Activated naive CD8-positive, alpha-beta T cell treated with anti-CD3 and anti-CD28 coated beads, Interleukin-2, amount 50 U/mL, for 16 hours (primary cell): ENCODE measurements around the gene GATD1.

ENCODE experiments used
- DNase-seq: peaks from one replicate; pipeline ENCODE4 v3.0.0-alpha.2; 2020; ENCODE audit warnings: low read depth, low spot score

Gene GATD1

GRCh38 chr11:778976-779954 is 2.0 kb upstream of the GATD1 start:
- DNase-seq, result no peak

- no peak for DNase-seq
Observed at GRCh38 chr11:776561-777287, 563 bp downstream of the GATD1 start.

- no peak for DNase-seq
Observed at GRCh38 chr11:776263-776560, 1.1 kb downstream of the GATD1 start.

GRCh38 chr11:774873-775592 is 2.3 kb downstream of the GATD1 start:
- DNase-seq, result no peak

GRCh38 chr11:773830-774229 is 3.5 kb downstream of the GATD1 start:
- DNase-seq, result no peak

DNA sequence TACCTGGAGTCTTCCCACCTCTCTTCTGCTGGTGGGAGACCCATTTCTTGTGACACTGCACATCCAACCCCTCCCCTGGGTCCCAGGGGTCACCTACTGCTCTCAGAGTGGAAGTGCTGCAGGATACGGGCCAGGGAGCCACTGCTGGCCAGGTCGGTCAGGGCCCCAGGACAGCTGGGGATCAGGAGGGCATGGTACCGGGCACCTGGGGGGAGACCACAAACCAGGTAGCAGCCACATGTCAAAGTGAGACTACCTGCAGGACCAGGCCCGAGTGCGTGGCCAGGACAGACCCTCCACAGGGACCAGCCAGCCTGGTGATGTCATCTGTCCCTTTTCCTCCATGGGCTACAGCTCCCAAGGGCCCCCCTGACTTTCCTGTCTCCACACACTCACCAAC is 3.9 kb downstream of the GATD1 start:
- no peak for DNase-seq

- no peak for DNase-seq
Observed at GRCh38 chr11:772429-773390, 4.6 kb downstream of the GATD1 start.

GRCh38 chr11:771617-772204 is 5.6 kb downstream of the GATD1 start:
- DNase-seq, result no peak

DNA sequence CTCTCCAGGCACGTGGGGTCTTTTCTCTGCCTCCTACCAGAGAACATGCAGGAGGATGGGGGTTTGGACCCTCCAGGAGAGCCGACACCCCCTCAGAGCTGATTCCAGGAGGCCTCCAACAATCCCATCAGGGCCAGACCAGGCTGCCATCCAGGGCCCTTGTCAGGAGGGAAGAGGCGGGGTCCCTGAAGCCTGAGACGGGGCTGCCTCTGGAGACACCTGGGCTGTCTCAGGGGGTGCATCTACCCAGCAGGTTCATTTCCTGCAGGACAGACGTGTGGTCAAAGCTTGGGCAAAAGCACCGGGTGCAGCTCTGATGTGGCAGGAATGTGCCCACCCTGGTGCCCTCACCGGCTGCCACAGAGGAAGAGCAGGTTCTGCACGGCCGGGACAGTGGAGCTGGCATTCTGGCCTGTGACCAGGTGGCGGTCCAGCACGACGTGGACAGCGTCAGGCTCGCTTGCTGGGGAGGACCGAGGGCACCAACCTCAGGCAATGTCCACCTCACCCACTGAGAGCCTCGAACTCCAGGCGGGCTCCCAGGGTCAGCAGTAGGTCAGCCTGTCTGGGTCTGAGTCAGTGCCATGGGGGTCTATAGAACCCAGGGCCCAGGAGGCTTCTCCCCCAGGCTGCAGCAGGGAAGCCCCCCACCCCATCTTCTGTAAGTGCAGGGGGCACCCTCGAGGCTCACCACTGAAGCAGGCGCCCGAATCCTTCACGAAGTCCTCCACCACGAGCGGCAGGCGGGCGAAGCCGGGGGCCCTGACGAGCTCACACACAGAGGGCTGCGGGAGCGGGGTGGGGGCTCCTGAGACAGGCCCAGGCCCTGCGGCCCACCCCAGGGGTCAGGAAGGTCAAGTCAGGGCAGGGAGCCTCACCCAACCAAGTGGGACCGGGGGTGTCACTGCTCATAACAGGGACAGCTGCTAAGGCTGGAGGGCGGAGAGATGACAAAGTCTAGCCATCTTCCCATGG is 6.4 kb downstream of the GATD1 start:
- no peak for DNase-seq

DNA sequence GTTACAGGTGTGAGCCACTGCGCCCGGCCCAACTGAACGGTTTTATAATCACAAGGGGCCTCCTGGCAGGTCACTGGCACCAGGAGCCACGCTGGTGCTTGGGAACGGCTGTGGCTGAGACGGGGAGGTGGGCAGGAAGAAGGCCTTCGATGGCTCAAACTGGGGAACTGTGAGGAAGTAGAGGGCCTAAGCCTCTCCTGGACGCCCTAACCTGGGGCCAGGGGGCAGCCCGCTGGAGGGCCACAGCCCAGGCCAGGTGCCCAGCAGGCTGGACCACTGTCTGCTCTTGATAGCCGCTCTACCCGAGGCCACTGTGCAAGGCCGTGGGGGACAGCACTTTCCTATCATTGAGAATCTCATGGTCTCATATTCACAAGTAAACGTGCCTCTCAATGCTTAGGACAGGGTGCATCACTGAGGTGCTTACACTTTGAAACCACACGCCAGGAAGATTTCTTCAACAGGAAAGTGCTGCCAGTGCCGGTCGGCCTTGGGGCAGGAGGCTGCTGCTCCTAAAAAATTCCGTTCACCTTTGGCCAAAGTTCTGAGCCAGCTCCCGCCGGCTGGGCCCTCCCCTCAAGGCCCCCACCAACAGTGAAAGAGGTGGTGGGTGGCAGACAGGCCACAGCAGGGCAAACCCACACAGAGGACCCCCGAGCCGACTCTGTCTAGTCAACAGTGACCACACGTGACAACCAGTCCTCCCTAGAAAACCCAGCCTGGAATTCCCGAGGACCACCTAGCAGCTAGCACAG is 7.2 kb downstream of the GATD1 start:
- no peak for DNase-seq

GRCh38 chr11:767238-767637 is 10.0 kb downstream of the GATD1 start:
- no peak for DNase-seq

GRCh38 chr11:766936-767210 is 10.4 kb downstream of the GATD1 start:
- no peak for DNase-seq

GRCh38 chr11:766106-766935 is 11.0 kb downstream of the GATD1 start:
- DNase-seq, result no peak

DNA sequence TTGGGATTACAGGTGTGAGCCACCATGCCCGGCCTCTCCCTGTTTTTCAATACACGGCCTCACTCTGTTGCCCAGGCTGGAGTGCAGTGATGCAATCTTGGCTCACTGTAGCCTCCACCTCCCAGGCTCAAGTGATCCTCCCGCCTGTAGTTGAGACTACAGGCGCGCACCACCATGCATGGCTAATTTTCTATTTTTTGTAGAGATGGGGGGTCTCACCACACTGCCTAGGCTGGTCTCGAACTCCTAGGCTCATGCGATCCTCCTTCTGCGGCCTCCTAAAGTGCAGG is 11.5 kb downstream of the GATD1 start:
- DNase-seq, result no peak

DNA sequence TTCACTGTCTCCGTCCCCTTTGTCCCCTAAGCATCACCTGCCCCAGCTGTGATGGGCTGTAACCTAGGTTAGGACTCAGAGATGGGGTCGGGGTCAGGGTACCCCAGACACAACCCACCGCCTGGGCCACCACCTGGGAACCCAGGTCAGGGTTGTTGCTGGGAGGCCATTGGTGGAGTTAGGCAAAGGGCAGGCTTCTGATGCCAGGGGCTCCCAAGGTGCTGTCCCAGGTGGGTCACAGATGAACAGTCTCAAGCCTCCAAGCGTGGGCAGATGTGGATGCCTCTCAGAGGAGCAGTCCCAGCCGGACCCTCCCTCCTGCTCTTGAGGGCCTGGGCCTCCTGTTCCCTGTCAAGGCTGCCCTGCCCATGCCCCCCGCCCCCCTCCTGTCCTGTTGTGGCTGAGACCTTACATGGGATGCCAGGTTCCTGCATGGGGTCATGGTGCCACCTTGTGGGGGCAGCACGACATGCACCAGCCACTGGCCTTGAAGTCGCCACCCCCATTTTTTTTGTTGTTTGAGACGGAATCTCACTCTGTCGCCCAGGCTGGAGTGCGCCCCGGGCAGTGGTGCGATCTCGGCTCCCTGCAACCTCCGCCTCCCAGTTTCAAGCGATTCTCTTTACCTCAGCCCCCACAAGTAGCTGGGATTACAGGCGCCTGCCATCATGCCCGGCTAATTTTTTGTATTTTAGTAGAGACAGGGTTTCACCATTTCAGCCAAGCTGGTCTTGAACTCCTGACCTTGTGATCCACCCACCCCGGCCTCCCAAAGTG is 12.1 kb downstream of the GATD1 start:
- no peak for DNase-seq

DNA sequence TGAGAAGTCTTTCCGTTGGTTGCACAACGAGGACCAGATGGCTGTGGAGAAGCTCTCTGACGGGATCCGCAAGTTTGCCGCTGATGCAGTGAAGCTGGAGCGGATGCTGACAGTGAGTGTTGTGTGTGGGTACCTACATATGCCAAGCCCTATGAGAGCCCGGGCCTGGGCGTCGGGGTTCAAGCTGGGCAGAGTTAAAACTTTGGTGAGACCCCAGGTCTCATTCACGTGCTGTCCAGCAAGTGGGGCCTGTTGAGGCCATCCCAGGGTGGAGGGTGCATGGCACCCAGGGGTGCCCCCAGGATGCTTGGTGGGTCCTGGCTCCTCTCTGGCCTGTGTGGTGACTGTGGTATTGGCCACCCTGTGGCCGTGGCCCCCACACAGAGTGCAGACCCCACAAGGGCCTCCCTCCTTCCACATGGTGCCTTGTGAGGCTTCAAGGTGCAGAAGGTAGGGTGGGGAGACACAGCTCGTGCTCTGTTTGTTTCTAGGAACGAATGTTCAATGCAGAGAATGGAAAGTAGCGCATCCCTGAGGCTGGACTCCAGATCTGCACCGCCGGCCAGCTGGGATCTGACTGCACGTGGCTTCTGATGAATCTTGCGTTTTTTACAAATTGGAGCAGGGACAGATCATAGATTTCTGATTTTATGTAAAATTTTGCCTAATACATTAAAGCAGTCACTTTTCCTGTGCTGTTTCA is 12.8 kb downstream of the GATD1 start:
- no peak for DNase-seq
